ENCODE measurements around the gene TPGS1. TPM values are rescaled to one million over a fixed set of nuclear protein-coding genes. Genes with fewer than 3 reads are reported as not detected.

The TPGS1 gene
- total RNA-seq, 2 donors from 2014 or later: 34.5 to 62.0 TPM

DNA sequence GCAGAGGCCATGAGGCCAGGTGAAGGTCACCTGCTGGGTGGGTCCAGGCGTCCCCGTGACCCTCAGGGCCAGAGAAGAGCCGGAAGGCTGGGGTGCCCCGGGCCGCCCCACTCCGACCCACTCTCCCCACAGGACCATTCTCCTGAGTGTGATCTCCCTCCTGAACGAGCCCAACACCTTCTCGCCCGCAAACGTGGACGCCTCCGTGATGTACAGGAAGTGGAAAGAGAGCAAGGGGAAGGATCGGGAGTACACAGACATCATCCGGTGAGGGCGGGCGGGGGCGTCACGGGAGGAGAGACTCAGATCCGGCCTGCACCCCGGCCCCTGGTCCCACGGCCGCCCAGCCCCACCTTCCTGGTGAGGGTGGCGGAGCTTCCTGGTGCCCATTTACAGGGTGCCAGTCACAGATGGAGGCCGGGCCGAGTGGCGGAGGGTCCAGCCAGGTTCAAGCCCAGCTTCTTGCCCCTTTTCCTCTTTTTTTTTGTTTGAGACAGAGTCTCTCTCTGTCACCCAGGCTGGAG lies 29.6 kb downstream of the TPGS1 start:
- Histone ChIP-seq H3K36me3 (replicated peaks in 1 of 2; ENCODE audit: insufficient read depth in 1 of 2, low read depth in 2 of 2) (peaks cover 0 to 25% of the 10 kb centered on the region in 2 donors), H3K27ac (no peak overlapping the region)

DNA sequence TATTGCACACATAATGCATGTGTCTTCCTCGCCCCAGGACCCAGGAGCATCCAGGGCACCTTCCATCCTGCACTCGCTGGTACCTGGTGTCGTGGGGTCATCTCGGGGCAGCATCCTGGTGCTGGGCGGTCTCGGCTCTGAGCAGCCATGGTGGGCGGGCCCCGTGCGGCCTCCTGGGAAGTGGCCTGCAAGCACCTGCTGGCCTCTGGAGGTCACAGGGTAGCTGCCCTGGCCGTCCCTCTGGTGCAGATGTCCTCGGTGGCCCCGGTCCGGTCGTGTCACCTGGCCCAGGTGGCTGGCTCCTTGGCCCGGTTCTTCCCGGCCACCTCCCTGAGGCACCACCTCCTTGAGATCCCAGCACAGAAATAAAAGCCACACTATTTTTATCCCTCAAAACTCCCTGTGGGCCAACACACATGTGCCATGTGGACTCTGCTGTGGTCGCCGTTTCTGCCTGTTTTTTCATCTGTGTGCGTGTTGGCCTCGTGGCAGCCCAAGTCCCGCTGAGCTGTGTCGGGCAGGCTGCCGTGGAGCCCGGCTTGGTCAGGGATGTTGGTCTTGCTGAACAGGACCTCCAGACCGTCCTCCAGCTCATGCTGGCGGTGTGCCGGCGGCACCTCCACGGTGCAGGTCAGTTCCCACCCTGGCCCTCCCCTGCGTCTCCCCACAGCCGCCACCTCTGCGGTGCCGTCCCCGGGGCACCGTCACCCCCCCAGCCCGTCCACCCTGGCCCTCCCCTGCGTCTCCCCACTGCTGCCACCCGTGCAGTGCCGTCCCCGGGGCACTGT lies 31.5 kb downstream of the TPGS1 start:
- intact Hi-C loops (cut with DNase I): no loop called here
- TF ChIP-seq POLR2A (IDR thresholded peaks at IDR 0.05): no peak
- TF ChIP-seq, protein P1, sequence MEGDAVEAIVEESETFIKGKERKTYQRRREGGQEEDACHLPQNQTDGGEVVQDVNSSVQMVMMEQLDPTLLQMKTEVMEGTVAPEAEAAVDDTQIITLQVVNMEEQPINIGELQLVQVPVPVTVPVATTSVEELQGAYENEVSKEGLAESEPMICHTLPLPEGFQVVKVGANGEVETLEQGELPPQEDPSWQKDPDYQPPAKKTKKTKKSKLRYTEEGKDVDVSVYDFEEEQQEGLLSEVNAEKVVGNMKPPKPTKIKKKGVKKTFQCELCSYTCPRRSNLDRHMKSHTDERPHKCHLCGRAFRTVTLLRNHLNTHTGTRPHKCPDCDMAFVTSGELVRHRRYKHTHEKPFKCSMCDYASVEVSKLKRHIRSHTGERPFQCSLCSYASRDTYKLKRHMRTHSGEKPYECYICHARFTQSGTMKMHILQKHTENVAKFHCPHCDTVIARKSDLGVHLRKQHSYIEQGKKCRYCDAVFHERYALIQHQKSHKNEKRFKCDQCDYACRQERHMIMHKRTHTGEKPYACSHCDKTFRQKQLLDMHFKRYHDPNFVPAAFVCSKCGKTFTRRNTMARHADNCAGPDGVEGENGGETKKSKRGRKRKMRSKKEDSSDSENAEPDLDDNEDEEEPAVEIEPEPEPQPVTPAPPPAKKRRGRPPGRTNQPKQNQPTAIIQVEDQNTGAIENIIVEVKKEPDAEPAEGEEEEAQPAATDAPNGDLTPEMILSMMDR (IDR thresholded peaks at IDR 0.05): no peak
- ATAC-seq (no peak), DNase-seq (no peak)
- Histone ChIP-seq H3K27ac (no peak overlapping the region), H3K9me3 (no peaks in the 10 kb centered on the region), H3K4me1 (peaks cover 19% of the 10 kb centered on the region), H3K36me3 (replicated peaks in 1 of 2; ENCODE audit: insufficient read depth in 1 of 2, low read depth in 2 of 2) (peaks cover 0 to 25% of the 10 kb centered on the region in 2 donors), H3K27me3 (no peaks in the 10 kb centered on the region), H3K4me3 (no peak overlapping the region)
- WGBS, 2 donors: 81 to 89% methylated on average over 19 to 40 of the region's 40 CpGs

More for the DNA sequence above, 29.6 kb downstream of the TPGS1 start:
- Histone ChIP-seq H3K27me3 (no peaks in the 10 kb centered on the region), H3K4me1 (peaks cover 29% of the 10 kb centered on the region), H3K9me3 (no peaks in the 10 kb centered on the region), H3K4me3 (no peak overlapping the region)
- WGBS, 2 donors: 94 to 95% methylated on average over 20 to 24 of the region's 26 CpGs
- intact Hi-C loops (cut with DNase I): no loop called here
- DNase-seq (no peak), ATAC-seq (no peak)
- TF ChIP-seq, protein P1 (IDR thresholded peaks at IDR 0.05): no peak
- TF ChIP-seq POLR2A (IDR thresholded peaks at IDR 0.05): no peak

DNA sequence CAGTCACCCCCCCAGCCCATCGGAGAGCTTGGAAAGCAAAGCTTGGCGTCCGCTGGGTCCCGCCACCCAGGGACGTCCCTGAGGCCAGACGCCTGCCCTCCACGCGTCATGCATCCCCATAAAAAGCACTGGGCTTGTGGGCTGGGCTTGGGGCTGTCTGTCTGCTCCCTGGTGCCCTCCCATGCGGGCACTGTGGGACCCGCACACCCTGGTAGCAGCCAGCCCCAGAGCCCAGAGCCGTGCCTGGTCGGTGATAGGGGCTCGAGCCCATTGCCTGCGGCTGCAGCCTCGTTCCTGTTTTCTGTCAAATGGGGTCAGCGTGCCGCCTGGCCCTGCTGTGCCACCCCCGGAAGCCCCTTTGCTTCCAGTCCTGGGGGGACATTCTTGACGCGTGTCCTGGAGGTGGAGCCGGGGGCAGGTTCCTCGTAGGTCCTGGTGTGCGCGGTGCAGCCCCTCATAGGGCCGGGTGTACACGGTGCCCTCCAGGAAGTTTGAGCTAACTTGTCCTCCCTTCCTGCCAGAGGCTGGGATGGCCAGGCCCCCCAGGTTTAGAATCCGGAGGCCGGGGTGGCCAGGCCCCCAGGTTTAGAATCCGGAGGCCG lies 32.2 kb downstream of the TPGS1 start:
- peaks cover 0 to 25% of the 10 kb centered on the region in 2 donors for H3K36me3 ChIP-seq (replicated peaks in 1 of 2; ENCODE audit: insufficient read depth in 1 of 2, low read depth in 2 of 2)
- intact Hi-C loops (cut with DNase I): no loop called here
- H3K27ac ChIP-seq: no peak overlapping the region
- TF ChIP-seq POLR2A (IDR thresholded peaks at IDR 0.05): no peak
- TF ChIP-seq, protein P1 (IDR thresholded peaks at IDR 0.05): no peak
- H3K4me3 ChIP-seq: no peak overlapping the region
- no peaks in the 10 kb centered on the region for H3K9me3 ChIP-seq
- ATAC-seq (no peak), DNase-seq (no peak)
- WGBS, 2 donors: 91 to 95% methylated on average over 4 to 26 of the region's 30 CpGs
- peaks cover 13% of the 10 kb centered on the region for H3K4me1 ChIP-seq
- no peaks in the 10 kb centered on the region for H3K27me3 ChIP-seq

DNA sequence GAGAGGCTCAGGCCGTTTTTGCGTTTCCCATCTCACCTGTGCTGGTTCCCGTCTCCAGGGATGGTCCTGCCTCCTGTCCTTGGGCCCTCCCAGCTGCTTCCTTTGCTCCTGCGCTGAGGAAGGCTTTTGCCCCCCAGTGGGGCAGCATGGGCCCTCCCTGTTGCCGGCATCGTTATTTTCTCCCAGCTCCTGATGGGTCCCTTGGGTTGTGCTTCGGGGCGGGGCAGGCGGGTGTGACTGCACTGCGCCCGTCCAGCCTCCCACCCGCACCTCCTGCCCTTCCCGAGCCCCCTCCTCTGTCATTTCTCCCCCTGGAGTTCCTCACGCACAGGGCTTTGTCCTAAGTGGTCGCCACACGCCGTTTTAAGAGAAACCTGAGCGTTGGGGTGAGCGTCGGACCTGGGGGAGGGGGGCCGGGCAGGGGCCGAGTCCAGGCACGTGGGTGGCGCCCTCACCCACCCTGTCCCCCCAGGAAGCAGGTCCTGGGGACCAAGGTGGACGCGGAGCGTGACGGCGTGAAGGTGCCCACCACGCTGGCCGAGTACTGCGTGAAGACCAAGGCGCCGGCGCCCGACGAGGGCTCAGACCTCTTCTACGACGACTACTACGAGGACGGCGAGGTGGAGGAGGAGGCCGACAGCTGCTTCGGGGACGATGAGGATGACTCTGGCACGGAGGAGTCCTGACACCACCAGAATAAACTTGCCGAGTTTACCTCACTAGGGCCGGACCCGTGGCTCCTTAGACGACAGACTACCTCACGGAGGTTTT lies 33.8 kb downstream of the TPGS1 start:
- no peak for TF ChIP-seq POLR2A (IDR thresholded peaks at IDR 0.05)
- TF ChIP-seq, protein P1 (IDR thresholded peaks at IDR 0.05): no peak
- intact Hi-C loops (cut with DNase I): no loop called here
- ATAC-seq (no peak), DNase-seq (no peak)
- no peaks in the 10 kb centered on the region for H3K4me1 ChIP-seq
- no peak overlapping the region for H3K27ac ChIP-seq
- no peaks in the 10 kb centered on the region for H3K9me3 ChIP-seq
- WGBS, 2 donors: 88 to 93% methylated on average over 50 to 51 of the region's 51 CpGs
- no peak overlapping the region for H3K4me3 ChIP-seq
- peaks cover 0 to 24% of the 10 kb centered on the region in 2 donors for H3K36me3 ChIP-seq (replicated peaks in 1 of 2; ENCODE audit: insufficient read depth in 1 of 2, low read depth in 2 of 2)
- H3K27me3 ChIP-seq: no peaks in the 10 kb centered on the region

All from body of pancreas (tissue), 4 donors.